Measurements from ENCODE around the gene RASGRF2.
A peak's percentile ranks its signal among the peaks of the same experiment; 100 is the strongest.
"Not testable (repeated sequence)": the region's sequence is repeated elsewhere in the genome, so short reads cannot be mapped to it uniquely, and the experiment has no call there.

Gene RASGRF2

DNA sequence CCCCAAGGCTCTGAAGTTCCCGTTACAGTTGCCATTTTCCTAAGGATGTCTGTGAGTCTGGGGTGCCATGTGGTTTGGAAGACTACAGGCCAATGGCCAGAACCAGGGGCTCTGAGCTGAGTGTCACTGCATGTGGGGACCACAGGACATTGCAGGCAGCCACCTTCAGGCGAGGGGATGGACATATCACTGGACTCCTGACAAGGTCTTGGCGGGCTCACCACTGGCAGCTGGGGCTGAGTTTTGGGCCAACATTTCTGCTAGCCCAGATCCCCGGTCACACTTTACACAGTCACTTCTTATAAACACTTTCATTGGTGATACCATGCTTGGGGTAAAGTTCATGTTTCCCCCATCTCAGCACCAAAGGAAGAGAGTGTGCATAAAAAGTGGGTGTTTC is 109.8 kb downstream of the RASGRF2 start:
- DNase-seq (ENCODE audit: low read depth in 2 of 2) = no peak

DNA sequence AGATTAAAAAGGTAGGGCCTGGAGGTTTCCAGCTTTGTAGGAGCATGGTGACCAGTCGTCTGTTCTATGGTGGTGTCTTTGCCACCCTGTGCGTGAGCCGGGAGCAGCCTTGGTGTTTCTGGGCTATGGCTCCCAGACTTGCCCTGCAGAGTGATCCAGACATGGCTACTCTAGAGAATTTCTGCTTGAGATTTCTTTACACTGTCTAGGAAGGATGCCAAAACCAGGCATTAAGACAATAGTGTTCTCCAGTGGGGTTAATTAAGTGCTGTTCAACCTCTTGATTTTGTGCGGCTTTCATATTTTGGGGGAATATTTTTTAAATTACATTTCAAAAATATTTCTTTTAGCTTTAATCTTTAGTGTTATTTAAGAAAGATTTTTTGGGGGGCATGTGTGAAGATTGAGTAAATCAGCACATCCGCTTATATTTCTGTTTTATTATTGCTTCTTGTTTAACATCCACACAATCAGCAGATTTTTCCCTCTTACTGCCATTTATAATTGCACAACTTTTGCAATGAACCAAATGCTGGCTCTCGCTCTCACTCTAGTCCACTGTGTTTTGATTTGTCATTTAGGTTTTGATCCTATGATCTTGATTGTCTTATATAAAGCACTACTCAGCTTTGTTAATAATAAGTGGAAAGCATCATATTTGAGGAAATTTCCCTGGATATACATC is 110.5 kb downstream of the RASGRF2 start:
- no peak for DNase-seq (ENCODE audit: low read depth in 2 of 2)

DNA sequence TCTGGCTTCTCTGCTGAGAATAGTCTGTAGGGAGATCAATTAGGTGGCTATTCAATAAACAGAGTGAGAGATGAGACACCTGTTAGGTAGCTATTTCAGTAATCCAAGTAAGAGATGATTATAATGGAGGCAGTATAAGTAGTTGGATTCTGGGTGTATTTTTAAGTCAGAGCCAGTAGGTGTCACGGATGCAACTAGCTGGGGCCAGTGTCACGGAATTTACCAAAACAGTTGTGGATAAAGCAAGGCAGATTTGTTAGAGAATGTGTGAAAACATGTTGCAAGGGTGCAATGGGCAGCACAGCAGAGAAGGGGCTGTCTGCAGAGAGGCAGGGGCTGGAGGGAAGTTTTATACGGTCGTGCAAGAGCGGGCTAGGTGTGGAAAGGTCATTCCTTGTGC is 114.9 kb downstream of the RASGRF2 start:
- no peak for DNase-seq (ENCODE audit: low read depth in 2 of 2)

DNA sequence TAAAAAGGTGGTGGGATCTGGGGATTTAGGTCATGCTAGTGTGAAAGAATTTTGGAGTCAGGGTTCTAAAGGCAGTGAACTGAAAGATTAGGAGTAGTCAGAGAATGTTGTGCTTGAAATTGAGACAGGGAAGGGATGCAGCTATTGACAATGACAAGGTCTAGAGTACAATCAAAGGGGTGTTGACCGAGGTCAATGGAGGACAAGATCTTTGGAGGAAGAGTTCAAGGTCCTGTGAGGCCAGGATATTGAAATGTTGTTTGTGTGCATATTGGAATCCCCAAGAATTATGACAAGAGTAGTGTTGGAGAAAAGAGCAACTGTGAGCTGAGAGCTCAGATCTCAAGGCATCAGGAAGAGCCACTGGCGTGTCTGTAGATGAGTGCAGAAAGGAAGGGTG is 116.9 kb downstream of the RASGRF2 start:
- DNase-seq (ENCODE audit: low read depth in 2 of 2) = no peak

DNA sequence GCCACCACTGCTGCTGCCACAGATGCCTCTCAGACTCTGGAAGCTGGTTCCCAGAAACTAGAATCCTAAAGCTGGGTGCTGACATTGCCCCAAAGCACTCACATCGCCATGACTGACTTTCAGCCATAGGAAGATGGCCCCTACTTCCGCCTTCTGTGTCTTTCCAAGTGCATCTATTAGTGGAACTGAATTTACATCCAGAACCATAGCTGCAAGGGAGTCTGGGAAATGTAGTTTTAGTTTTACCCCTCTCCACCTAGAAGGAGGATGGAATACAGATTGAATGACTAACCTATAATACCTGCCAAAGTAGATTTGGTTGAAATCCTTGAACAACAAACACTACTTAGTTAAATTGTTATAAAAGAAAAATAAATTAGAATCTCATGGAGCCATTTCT is 118.8 kb downstream of the RASGRF2 start:
- DNase-seq (ENCODE audit: low read depth in 2 of 2) = no peak

DNA sequence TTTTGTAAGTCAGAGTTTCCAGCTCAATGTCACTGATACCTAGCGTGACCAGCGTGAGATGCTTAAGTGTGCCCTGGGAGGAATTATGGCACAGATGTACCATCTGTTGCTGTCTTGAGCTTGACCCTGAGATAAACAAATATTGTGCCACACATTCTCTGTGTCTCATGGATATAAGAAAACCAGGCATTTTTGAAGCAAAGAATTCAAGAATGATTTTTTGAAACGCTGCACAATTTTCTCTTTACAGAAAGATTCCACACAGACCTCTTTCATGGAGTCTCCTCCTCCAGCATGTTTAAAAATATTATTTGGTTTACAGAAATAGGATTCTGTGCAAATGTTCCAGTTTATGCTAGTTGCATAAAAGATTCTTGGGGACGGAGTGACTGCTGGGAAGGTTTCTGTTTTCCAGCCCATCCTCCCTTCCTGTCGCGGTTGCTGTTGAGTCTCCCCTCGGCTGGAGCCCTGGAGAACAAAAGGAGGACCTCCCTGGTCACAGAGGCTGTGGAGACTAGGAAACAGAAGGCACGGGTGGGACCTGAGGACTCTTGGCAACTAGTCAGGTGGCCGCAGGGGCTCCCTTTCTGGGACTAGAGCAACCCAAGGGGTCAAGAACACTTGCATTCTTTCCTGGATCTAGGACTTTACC is 120.8 kb downstream of the RASGRF2 start:
- no peak for DNase-seq (ENCODE audit: low read depth in 2 of 2)

DNA sequence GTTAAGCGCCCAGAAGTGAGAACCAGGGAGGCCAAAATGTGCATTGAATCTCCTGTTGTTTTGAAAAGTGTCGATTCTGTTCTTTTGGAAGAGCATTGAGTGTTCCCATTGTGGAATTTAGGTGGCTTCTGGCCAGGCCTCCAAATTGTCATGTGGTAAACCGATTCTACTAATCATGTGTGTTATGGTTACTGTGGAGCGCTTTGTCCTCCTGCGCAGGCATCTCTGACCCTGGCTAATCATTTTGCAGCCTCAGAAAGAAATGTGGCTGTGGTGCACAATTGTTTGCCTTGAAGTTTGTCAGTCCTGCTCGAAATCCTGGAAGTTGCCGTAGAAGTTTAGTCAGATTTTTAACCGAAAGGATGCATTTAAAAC is 121.3 kb downstream of the RASGRF2 start:
- DNase-seq (ENCODE audit: low read depth in 2 of 2) = no peak

DNA sequence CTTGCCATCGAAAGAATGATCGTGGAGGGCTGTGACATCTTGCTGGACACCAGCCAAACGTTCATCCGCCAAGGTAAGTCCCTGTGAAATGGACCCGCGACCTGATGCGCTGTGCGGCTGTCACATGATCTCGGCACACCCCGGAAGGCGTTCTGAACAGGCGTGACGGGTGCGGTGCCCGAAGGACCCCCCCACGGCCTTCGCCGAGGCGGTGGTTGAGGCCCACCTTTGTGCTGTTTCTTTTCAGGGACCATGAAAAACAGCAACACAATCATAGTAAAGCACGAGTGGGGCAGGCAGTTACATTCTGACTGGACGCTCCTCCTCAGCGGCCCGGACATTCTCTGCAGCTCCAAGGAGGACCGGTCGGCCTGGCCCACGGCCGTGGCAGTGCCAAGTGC is 126.7 kb downstream of the RASGRF2 start:
- no peak for DNase-seq (ENCODE audit: low read depth in 2 of 2)

DNA sequence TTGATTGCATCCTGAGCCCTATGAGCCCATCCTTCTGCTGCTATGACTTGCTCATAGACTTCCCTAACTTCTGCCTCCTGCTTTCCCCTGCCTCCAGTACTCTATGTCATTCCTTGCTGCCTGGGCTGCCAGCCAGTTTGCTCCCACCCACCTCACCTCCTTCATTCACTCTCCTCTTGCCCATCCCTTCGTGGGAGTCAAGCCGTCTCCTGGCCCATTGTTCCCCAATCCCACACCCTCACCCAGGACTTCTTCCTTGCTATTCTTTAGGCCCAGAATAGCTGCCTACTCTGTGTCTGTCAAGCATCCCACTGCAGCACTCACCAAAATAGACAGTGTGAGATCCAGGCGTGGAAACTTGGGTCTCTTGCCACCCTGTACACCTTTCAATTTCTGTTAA is 131.0 kb downstream of the RASGRF2 start:
- DNase-seq (ENCODE audit: low read depth in 2 of 2) = no peak

DNA sequence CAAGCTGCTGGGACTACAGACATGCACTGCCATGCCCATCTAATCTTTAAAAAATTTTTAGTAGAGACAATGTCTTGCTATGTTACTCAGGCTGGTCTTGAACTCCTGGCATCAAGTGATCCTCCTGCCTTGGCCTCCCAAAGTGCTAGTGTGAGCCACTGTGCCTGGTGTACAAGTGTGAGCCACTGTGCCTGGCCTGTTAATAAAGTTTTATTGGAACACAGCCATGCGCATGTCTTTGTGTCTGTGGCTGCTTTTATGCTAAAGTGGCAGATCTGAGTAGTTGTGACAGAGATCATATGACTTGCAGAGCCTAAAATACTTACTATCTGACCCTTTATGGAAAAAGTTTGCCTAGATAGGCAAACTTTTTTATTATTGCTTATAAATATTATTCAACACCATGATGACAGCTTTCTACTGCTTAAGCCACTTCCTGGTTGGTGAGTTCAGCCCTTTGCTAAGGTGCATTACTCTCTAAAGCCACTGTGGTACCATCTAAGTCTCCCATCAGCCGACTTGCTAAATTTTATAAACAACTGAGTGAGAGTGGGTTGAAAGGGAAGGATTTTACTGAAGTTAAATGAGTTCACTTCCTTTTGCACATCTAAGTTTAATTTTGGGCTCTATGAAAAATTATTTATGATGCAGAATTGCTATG is 133.5 kb downstream of the RASGRF2 start:
- no peak for DNase-seq (ENCODE audit: low read depth in 2 of 2)

DNA sequence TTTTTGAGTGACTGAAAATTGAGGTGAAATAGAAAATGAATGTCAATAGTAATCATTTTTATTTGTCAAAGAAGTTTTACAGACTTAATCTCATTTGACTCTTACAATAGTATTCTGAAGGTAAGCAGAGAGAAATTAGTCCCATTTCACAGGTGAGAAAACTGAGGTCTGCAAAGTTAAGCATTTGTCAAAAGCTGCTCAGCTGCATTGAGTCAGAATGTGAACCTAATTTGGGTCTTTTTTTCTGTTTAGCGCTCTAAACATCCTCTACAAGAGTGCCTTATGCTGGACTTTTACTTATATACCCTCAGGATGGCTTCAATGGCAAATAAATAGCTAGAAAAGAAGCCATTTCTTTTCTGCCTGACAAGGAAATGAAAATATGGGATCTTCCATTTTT is 135.7 kb downstream of the RASGRF2 start:
- DNase-seq (ENCODE audit: low read depth in 2 of 2) = no peak

DNA sequence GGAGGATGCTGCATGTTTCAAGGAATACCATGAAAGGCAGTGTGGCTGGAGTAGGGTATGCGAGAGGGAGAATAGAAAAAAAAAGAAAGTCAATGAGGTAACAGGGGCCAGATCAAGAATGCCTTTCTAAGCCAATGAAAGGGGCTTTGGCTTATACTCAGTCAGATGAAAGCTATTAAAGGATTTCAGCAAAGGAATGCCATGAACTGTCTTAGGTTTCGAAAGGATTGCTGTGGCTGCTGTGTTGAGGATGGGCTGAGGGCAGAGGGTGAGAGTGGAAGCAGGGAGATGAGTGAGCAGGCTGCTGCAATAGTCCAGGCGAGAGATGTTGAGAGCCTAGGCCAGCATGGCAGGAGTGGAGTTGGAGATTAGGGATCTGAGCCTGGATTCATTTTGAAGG is 137.6 kb downstream of the RASGRF2 start:
- DNase-seq (ENCODE audit: low read depth in 2 of 2) = peak in 1 of 2 experiments; percentile 1

DNA sequence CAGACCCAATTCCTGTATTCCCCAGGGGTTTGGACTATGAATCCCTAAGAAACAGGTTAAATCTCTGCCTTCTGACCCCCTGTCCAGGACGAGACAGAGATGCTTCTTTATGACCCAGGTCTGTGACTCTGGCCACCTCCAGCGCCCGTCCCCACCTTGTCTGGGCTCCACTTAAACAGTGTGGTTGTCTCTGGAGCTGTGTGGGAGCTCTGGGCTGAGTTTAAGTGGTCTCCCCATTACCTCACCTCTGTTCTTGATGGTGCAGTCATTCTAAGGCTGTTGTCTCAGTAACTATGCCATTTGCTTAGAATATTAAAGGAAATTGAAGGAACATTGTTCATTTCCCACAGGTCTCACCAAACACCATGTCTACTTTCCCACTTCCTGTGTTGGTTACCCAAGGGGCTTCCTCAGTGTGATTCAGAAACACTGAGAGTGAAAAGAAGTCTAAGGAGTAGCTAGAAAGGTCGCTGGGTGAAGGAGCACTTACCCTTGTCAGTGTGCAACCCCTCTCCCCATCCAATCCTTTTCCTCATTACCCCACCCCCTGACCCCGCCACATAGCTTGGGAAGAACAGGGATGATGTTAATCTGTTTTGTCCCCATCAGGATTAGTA is 145.2 kb downstream of the RASGRF2 start:
- no peak for DNase-seq (ENCODE audit: low read depth in 2 of 2)

DNA sequence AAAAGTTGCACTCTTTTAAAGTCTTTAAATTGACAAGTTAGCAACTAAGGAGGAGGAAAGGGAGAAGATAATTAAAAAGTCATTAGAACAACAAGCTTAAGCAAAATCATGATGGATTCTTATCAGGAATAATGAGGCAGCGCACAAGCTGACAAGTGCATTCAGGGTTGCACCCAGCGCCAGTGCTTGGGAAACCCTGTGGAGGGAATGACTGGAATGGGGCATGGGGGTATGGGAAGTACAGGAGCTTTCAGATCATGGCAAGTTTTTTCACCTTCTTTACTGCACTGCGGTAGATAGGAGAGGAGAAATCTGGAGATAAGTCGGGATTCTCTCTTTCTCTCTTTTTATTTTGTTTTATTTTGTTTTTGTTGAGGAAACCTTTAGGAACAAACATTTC is 155.1 kb downstream of the RASGRF2 start:
- no peak for DNase-seq (ENCODE audit: low read depth in 2 of 2)

DNA sequence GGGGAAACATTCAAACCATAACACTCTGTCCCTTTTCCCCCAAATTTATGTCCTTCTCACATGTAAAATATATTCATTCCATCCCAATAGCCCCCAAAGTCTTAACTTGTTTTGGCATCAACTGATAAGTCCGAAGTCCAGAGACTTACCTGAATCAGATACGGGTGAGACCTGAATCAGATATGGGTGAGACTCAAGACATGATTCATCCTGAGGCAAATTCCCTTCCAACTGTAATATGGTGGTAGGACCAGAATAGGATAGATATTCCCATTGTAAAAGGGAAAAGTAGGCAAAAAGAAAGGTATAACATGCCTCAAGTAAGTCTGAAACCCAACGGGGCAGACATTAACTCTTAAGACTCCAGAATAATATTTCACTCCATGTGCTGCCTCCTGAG is 157.4 kb downstream of the RASGRF2 start:
- no peak for DNase-seq (ENCODE audit: low read depth in 2 of 2)

DNA sequence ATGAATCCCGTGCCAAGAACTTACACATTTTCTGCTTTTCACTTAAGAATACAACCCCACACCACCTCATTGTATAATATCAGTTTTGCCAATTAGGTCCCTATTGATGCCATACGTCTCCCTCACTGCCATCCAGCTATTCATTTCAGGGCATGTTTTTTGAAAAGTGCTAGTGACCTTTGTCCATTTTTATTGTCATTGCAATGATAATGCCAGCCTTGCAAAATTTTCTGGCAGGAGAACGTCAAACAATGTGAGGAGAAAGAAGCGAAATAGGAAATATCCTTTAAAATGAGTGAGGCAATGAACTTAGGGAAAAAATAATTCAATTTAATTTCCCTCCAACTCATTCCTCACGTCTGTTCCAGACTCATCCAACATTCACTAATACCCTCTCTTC is 161.1 kb downstream of the RASGRF2 start:
- DNase-seq (ENCODE audit: low read depth in 2 of 2) = no peak

DNA sequence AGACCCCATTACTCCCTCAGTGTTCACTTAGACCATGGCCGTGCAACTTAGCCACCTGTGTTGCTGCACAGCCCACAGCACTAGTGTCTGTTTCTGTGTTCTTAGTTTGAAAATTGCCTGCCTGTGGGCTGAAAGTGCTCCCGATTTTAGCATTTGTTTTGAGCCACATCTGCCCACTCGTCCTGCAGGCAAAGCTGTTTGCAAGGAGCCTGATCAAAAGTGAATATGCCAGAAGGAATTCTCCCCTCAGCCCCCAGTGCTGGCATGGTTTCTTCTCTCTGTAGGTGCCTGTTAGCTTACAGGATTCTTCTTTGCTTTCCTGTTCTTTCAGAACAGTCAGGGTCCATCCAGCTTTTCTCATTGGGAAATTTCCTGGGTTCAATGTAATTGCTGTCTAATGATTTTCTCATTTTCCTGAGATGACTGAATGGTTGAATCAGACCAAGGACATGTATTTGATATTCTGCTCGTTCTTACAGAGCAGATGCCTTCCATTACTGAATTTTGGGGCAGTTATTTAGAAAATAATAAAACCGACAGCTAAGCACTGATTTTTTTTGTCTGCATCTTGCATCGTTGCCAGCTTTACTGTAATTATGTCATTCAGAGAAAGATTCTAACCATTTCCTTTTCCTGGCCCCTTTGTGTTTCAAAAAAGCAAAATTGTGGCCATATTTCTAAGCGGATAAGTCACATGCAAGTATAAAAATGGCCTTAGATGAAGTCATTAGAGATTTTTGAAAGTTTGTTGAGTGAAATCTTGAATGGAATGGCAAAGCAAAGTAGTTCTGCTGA is 161.9 kb downstream of the RASGRF2 start:
- DNase-seq (ENCODE audit: low read depth in 2 of 2) = no peak

DNA sequence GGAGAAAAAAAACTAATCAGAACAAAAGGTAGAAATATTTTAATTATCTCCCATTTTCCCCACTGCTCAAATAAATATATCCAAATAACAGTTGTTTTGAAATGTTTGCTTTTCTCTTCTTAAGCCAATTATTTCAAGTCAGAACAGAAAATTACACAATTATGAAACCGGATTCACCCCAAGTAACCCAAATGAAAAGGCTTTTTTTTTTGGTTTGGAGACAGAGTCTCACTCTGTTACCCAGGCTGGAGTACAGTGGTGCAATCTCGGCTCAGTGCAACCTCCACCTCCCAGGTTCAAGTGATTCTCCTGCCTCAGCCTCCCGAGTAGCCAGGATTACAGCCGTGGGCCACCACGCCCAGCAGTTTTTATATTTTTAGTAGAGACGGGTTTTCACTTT is 164.5 kb downstream of the RASGRF2 start:
- DNase-seq (ENCODE audit: low read depth in 2 of 2) = not testable (repeated sequence)

DNA sequence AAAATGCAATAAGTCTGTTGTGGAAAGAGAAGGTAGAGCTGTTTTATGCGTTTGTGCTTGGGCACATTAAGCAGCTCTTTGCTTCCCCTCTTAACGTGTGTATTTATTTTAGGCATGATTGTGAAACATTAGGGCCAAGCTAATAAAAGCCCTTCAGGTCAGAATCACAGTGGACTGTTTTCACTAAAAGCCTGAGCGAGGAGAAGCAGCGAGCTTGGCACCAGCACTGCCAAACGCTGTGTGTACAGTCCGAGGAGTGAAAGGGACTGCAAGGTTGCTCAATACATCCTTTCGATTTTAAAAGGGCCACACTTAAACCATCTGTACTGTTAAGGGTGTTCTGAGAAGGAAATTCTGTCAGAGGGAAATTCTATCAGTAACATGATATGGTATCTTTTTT is 165.8 kb downstream of the RASGRF2 start:
- DNase-seq (ENCODE audit: low read depth in 2 of 2) = no peak

DNA sequence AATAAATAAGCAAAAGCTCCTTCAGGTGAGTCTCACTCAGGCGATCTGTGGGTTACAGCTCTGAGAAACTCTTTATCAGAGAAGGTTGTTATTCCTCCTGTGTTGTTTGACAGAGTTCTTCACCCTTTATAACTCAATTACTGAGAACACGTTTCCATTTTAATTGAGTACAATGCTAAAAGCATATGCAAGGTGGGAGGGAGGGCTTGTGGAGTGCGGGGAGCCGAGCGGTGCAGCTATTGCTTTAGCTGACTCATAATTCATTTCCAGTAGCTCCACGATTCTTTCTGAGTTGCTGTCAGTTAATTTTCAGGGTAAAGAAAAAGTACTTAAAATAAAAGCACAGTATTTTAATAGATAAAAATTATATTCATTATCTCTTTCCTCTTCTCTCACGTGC is 168.3 kb downstream of the RASGRF2 start:
- DNase-seq (ENCODE audit: low read depth in 2 of 2) = no peak

DNA sequence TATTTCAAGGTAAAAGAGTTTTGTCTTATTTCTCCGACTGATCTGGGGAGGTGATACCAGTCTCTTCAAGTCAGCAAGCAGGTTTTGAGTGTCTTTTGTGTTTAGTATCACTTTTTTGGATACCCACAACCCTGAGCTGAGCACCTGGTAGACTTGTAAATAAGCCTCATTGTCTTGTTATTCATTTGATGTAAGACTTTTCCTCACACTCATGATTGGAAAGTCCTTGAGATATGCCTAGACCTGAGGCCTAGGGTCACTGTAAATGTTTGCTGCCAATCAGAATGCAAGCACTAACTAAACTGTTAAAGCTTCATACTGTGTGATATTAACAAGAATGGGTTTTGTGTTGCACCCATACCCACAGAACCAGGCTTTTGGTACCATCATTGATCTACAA is 172.2 kb downstream of the RASGRF2 start:
- no peak for DNase-seq (ENCODE audit: low read depth in 2 of 2)

DNA sequence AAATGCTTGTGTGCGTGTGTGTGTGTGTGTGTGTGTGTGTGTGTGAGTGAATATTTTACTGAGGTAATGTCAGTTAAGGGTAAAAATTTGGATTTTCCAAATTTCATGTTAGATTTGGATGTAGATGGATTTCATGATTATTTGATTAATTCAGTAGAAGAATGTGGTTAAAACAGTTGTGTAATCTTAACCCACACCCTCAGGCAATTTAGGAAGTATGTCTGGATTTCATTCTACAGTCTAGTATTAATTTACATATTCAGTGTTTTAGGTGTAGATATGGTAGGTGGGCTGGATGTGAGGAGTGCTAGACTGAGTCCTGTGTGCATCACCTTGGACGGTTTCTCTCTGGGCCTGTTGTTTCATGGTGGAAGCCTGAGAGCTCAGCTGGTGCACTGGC is 173.9 kb downstream of the RASGRF2 start:
- DNase-seq (ENCODE audit: low read depth in 2 of 2) = no peak

Measured in fibroblast of skin of left biceps (primary cell).